Stimulated activated CD4-positive, alpha-beta T cell treated with anti-CD3 and anti-CD28 coated beads, Interleukin-2, amount 100 ng/mL, for 48 hours (primary cell): ENCODE data around the gene NOXA1.
"Not testable (repeated sequence)": the region's sequence is repeated elsewhere in the genome, so short reads cannot be mapped to it uniquely, and the experiment has no call there.

Experiments used
- DNase-seq, 2 donors: peaks; one replicate each; pipeline ENCODE4 v3.0.0-alpha.2; 2020

The NOXA1 gene

DNA sequence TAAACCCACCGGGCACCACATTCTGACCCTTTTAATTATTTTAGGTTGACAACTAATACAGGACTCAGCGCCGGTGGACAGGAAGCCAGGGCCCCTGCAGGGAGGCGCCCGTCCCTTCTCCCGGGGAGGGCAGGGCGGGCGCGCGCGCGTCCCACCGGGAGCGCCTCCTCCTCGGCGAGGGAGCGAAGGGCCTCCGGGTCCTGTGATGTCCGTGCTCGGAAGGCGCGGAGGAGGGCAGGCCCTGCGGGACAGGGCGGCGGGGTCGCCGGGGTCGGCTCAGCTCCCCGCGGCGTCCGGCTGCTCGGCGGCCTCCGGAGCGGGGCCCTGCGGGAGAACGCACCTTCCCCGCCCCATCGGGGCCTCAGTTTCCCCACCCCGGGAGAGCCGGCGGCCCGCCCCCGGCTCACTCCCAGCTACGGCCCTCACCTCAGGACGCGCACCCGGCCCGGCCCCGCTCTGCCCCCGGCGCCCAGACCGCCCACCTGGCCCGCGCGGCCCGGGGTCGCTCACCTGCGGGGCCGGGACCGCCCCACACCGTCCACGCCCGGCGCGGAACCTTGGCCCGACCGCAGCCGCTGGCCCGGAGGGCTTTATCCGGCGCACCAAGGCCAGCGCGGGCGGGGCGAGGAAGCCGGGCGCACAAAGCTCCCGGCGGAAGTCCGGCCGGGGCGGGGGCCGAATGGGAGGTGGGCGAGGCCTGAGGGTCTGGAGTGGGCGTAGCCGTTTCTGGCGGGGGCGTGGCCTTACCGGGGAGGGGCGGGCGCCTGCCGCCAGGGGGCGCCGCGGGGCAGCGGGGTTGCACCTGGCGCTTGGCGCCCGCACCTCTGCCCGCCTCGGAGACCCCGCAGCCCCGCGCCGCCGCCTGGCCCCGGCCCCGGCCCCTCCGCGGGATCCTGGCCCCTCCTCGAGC lies at the start of gene NOXA1, which contains the start of gene EXD3:
TSS of gene NOXA1 (plus strand) at position 790 of the 910 bp plus-strand sequence. CDS start 137 bp downstream, outside the sequence.
TSS of gene EXD3 (minus strand) at position 559 of the 910 bp plus-strand sequence. CDS start 27,805 bp downstream, outside the sequence.
- DNase-seq, result peak; percentile 96 to 98

GRCh38 chr9:137373611-137373980 lies 49.6 kb upstream of the NOXA1 start:
- no peak for DNase-seq

GRCh38 chr9:137374131-137374845 lies 48.9 kb upstream of the NOXA1 start:
- DNase-seq, result no peak

DNA sequence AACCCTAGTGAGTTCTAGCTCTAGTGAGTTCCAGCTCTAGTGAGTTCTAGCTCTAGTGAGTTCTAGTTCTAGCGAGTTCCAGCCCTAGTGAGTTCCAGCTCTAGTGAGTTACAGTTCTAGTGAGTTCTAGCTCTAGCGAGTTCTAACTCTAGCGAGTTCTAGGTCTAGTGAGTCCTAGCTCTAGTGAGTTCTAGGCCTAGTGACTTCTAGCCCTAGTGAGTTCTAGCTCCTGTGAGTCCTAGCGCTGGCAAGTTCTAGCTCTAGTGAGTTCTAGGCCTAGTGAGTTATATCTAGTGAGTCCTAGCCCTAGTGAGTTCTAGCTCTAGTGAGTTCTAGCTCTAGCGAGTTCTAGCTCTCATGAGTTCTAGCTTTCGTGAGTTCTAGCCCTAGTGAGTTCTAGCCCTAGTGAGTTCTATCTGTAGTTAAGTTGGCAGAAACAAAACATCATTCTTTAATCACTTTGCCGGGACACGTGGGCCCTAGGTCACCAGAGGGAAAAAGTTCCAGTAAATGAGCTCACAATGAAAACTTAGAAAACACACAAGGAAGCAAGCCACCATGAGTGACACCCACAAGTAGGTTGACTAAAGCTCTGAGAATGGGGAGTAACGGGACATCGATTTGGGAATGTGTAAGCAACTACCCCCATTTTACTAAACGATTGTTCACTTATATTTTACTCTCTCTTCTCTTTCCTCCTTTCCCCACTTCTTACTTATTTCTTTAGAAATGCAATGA lies 47.7 kb upstream of the NOXA1 start:
- DNase-seq, result no peak

DNA sequence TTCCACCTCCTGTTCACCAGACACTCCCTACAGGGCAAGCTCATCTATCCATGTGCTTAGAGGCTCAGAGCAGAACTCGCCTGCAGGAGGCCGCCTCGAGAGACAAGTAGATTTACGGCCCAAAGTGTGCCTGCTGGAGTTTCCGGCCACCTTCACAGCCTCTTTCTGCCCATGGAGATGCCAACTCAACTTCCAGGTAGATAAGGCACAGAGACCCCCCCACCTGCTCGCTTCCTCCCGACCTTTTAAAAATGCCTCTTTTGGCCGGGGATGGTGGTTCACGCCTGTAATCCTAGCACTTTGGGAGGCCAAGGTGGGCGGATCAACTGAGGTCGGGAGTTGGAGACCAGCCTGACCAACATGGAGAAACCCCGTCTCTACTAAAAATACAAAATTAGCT lies 46.8 kb upstream of the NOXA1 start:
- no peak for DNase-seq

GRCh38 chr9:137378688-137379410 lies 44.3 kb upstream of the NOXA1 start:
- DNase-seq, result not testable (repeated sequence)

- DNase-seq, result no peak
Observed at GRCh38 chr9:137379761-137380161, 43.4 kb upstream of the NOXA1 start.

GRCh38 chr9:137380171-137380570 lies 43.0 kb upstream of the NOXA1 start:
- no peak for DNase-seq

- no peak for DNase-seq
Observed at GRCh38 chr9:137380606-137381005, 42.6 kb upstream of the NOXA1 start.

DNA sequence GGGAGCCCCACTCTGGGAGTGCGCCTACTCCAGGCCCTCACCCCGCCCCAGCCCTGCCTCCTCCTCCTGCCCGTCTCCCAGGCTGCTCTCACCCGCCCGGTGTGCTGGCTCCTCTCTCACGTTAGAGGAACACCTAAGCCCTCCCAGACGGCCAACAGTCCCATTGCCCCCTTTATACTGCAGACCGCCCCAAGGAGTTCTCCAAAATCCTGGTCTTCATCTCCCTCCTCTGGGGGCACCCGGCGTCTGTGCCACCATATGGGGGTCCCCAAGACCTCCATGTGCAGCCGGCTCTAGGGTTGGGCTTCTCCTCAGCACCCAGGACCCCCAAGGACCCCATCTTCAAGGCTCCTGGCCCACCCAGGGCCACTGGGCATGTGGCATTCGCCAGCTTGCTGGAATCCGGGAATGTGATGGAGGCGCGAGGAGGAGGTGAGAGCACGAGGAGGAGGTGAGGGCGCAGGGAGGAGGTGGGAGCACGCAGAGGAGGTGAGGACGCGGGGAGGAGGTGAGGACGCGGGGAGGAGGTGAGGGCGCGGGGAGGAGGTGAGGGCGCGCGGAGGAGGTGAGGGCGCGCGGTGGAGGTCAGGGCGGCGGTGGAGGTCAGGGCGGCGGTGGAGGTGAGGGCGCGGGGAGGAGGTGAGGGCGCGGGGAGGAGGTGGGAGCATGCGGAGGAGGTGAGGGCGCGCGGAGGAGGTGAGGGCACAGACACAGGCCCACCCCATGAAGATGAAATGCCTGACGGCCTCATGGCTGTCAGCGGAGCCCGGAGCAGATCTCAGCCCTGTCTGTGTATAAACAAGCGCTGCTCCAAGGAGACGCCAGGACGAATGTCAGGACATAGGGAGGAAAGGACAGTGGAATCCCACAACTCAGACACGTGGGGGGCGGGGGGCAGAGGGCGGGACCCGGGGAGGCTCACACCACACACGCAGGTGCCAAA lies 41.4 kb upstream of the NOXA1 start:
- DNase-seq, result no peak

GRCh38 chr9:137382444-137383080 lies 40.6 kb upstream of the NOXA1 start:
- DNase-seq, result no peak

GRCh38 chr9:137383081-137383783 lies 40.0 kb upstream of the NOXA1 start:
- no peak for DNase-seq

DNA sequence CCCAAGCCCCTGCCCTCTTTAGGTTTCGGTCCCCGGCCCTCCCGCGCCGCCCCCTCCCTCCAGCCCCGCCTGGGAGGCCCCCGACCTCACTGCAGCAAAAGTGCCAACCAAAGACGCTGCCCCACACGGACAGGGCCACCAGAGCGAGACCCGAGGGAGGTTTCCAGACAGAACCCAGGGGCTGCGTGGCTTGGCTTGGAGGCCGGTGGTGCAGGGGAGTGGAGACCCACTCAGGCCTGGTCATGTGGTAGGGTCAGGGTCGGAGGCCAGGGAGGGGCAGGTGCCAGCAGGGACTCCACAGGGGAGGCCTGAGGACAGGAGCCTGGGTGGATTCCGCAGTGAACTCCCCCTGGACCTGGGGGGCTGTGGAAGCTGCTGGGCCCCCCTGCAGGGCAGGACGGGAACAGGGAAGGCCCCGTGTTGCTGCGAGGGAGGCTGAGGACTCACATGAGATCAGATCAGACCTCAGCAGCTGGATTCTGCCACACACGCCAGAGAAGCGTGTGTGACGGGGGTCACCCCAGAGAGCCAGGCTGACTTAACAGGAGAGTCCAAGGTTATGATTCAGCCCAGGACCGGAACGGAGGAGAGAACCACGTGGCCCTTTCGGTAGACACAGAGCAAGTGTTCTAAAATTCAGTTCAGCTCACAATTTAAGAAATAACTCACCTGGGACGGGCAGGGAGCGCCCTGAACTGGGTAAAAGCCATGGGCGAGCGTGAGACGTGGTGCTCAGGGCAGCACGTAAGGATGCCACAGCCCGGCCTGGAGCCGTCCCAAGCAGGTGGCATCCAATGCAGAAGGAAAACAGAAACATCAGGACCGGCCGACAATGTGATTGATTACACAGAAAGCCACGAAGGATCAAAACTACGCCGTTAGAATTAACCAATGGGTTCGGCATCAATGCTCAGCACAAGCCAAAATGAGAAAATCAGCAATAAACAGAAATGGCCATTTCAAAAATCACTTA lies 39.1 kb upstream of the NOXA1 start:
- DNase-seq, result no peak

- no peak for DNase-seq
Observed at GRCh38 chr9:137385061-137385655, 38.0 kb upstream of the NOXA1 start.

DNA sequence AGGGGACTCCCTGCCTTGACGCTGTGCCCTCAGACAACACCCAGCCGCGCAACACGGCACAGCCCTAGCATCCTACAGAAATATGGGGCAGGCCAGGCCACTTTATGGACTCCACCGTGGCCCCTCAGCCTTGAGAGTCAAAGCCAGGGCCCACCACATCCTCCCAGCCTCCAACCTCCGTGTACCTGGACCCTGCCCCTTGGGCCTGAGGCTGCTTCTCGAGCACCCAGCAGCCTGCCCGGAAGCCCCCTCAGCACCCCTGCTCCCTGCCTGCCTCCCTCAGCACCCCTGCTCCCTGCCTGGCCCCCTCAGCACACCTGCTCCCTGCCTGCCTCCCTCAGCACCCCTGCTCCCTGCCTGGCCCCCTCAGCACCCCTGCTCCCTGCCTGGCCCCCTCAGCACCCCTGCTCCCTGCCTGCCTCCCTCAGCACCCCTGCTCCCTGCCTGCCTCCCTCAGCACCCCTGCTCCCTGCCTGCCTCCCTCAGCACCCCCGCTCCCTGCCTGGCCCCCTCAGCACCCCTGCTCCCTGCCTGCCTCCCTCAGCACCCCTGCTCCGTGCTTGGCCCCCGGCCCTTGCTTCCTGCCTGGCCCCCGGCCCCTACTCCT lies 36.6 kb upstream of the NOXA1 start:
- DNase-seq, result not testable (repeated sequence)

DNA sequence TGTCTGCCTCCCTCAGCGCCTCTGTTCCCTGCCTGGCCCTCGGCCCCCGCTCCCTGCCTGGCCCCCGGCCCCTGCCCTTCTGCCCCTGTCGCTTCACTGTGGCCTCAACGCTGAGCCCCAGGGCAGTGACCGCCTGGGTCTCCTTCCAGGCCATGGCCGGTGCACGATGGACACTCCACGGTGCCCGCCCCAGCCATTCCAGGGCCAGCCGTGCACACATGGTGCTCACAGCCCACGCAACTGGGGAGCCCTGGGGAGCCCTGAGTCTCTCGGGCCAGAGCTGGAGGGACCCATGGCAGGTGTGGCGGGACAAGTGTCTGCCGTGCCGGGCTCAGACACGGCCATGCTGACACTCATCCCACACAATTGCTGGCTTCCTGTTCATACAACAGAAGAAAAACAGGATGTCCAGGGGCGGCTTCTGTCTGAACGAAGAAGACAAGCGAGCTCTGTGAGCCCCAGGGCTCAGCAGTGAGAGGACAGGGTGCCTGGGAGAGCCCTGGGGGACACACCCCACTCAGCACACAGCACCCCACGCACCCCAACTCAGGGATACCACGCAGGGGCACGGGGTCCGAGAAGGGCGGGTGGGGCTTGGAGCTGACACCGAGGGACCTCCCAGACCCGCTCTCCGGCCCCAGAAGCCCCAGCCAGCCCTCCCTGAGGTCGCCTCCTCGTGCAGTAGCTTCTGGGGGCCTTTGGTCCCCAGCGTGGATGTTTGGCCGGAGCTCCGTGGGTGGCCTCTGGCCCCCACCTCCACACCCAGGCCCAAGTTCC lies 35.9 kb upstream of the NOXA1 start:
- peak in 1 of 2 donors; percentile 58 for DNase-seq
